Caco-2 (cell line): ENCODE measurements around the gene ASCC1. TPM values are rescaled to one million over a fixed set of nuclear protein-coding genes. Genes with fewer than 3 reads are reported as not detected.

Experiments used
- BruUV-seq: library from RNA; stranded (reverse); fragments of 400-500 nt; replicated peaks from 2 replicates; lab custom pipeline; 2021; lab: Mats Ljungman, UMichigan
- CTCF ChIA-PET: fragments of 300-600 bp; sonication (Branson Sonifier 250); formaldehyde crosslinking; loops from one replicate; lab custom pipeline; 2022; ENCODE audit warnings: antibody characterized with exemption; lab: Charles Lee
- POLR2A ChIA-PET: fragments of 300-600 bp; sonication (Branson Sonifier 250); formaldehyde crosslinking; loops from one replicate; lab custom pipeline; 2022; ENCODE audit warnings: antibody characterized with exemption; lab: Charles Lee
- DNase-seq, 2 experiments: peaks; one replicate each; pipeline versions ENCODE4 v3.0.0 to v3.0.0-alpha.2; 2020 to 2022
- H3K27me3 ChIP-seq: replicated peaks from 2 replicates; pipeline ENCODE4 v1.6.0; 2011; ENCODE audit warnings: low read length; ENCODE audit not compliant: control insufficient read depth, insufficient read depth
- H3K36me3 ChIP-seq: 2 replicates; pipeline ENCODE4 v1.5.1; 2011; ENCODE audit warnings: low read length; ENCODE audit not compliant: control insufficient read depth, insufficient read depth
- H3K4me1 ChIP-seq: fragments of 250-450 bp; sonication (Bioruptor Pico); 2 replicates; pipeline ENCODE4 v1.5.1; 2020; ENCODE audit warnings: mild to moderate bottlenecking
- H3K4me3 ChIP-seq: 2 replicates; pipeline ENCODE4 v1.5.1; 2011; ENCODE audit warnings: low read depth, mild to moderate bottlenecking, control low read depth, low read length
- H3K9me3 ChIP-seq: fragments of 250-450 bp; sonication (Bioruptor Pico); 2 replicates; pipeline ENCODE4 v1.5.1; 2020; ENCODE audit warnings: mild to moderate bottlenecking, moderate library complexity
- H3K27ac Mint-ChIP-seq: one replicate; pipeline ENCODE4 v1.8.0; 2022; ENCODE audit warnings: mixed read lengths; ENCODE audit not compliant: unreplicated experiment
- H3K27me3 Mint-ChIP-seq: one replicate; pipeline ENCODE4 v1.8.0; 2022; ENCODE audit warnings: mixed read lengths; ENCODE audit not compliant: insufficient read depth, unreplicated experiment
- H3K36me3 Mint-ChIP-seq: one replicate; pipeline ENCODE4 v1.8.0; 2022; ENCODE audit warnings: mild to moderate bottlenecking, mixed read lengths; ENCODE audit not compliant: insufficient read depth, unreplicated experiment
- H3K4me1 Mint-ChIP-seq: one replicate; pipeline ENCODE4 v1.8.0; 2022; ENCODE audit warnings: low read depth, mixed read lengths; ENCODE audit not compliant: unreplicated experiment
- H3K4me3 Mint-ChIP-seq: one replicate; pipeline ENCODE4 v1.8.0; 2022; ENCODE audit warnings: mild to moderate bottlenecking, moderate library complexity, mixed read lengths; ENCODE audit not compliant: unreplicated experiment
- H3K9me3 Mint-ChIP-seq: one replicate; pipeline ENCODE4 v1.8.0; 2022; ENCODE audit warnings: mixed read lengths; ENCODE audit not compliant: unreplicated experiment
- CTCF ChIP-seq, 2 experiments: fragments of 200-600 bp in 1 of 2; IDR thresholded peaks; 1 replicate in 1 of 2; 2 replicates in 1 of 2; pipeline versions ENCODE4 v1.5.1 to v1.8.0; 2011 to 2022; ENCODE audit warnings: antibody characterized with exemption in 1 of 2, control low read depth in 1 of 2, inconsistent platforms in 1 of 2, low read depth in 1 of 2, low read length in 1 of 2, mild to moderate bottlenecking in 1 of 2, moderate library complexity in 1 of 2; ENCODE audit not compliant: insufficient read depth in 1 of 2, severe bottlenecking in 1 of 2, unreplicated experiment in 1 of 2
- intact Hi-C: fragments of 100-400 bp; cut with micrococcal nuclease; formaldehyde crosslinking; loops from one replicate; pipeline ENCODE4 v1.10.0; 2022; ENCODE audit not compliant: unreplicated experiment
- total RNA-seq: library from RNA; stranded (reverse); gene quantifications from 2 replicates; pipeline ENCODE4 v1.2.3, GENCODE V29; 2022

ASCC1 gene
- total RNA-seq, 1 experiment from 2014 or later, result 73.7 TPM

- POLR2A ChIA-PET, result no interaction called here
- no TSS peak for BruUV-seq
- Mint-ChIP-seq H3K27ac (no peak overlapping the region), H3K4me3 (no peak overlapping the region), H3K4me1 (peaks cover 6% of the 10 kb centered on the region), H3K9me3 (no peaks in the 10 kb centered on the region), H3K36me3 (no peaks in the 10 kb centered on the region), H3K27me3 (no peaks in the 10 kb centered on the region)
- 0 out of 2 replicates have a peak, but pooled peaks cover under 1% of the 10 kb centered on the region for H3K4me1 ChIP-seq
- intact Hi-C loops, result no loop called here
- H3K36me3 ChIP-seq, result no peaks in the 10 kb centered on the region
- DNase-seq, result peak in 1 of 2 experiments; percentile 30
- no peak for TF ChIP-seq CTCF (IDR thresholded peaks at IDR 0.05; ENCODE audit: insufficient read depth in 1 of 2, low read depth in 1 of 2, low read length in 1 of 2, severe bottlenecking in 1 of 2, unreplicated experiment in 1 of 2)
- no peaks in the 10 kb centered on the region for H3K9me3 ChIP-seq
- no peak overlapping the region for H3K4me3 ChIP-seq
- no peaks in the 10 kb centered on the region for H3K27me3 ChIP-seq
- CTCF ChIA-PET, result interaction anchor here (0.9 to 1.7 kb wide), 2 partner anchors 20 to 28 kb away, joined by 4 read pairs; no protein-coding TSS in a partner anchor
Measured at GRCh38 chr10:72068901-72069446, 147.1 kb downstream of the ASCC1 start.

- no peak for DNase-seq
- POLR2A ChIA-PET, result no interaction called here
- no peaks in the 10 kb centered on the region for H3K9me3 Mint-ChIP-seq
- BruUV-seq, result no TSS peak
- H3K4me1 Mint-ChIP-seq, result peaks cover 6% of the 10 kb centered on the region
- H3K27me3 Mint-ChIP-seq, result no peaks in the 10 kb centered on the region
- Histone ChIP-seq H3K27me3 (no peaks in the 10 kb centered on the region), H3K36me3 (no peaks in the 10 kb centered on the region), H3K4me1 (0 out of 2 replicates have a peak, but pooled peaks cover 3% of the 10 kb centered on the region), H3K9me3 (no peaks in the 10 kb centered on the region), H3K4me3 (no peak overlapping the region)
- intact Hi-C loops, result no loop called here
- H3K36me3 Mint-ChIP-seq, result no peaks in the 10 kb centered on the region
- H3K27ac Mint-ChIP-seq, result no peak overlapping the region
- CTCF ChIA-PET, result interaction anchor here (1.7 kb wide), 1 partner anchor 20 kb away, joined by 4 read pairs; no protein-coding TSS in a partner anchor
- TF ChIP-seq CTCF (IDR thresholded peaks at IDR 0.05; ENCODE audit: insufficient read depth in 1 of 2, low read depth in 1 of 2, low read length in 1 of 2, severe bottlenecking in 1 of 2, unreplicated experiment in 1 of 2), result no peak
- H3K4me3 Mint-ChIP-seq, result no peak overlapping the region
Measured at GRCh38 chr10:72068126-72068765, 147.8 kb downstream of the ASCC1 start.

- CTCF ChIA-PET, result interaction anchor here (0.6 to 1.7 kb wide), 2 partner anchors 19 to 215 kb away, joined by 4 to 7 read pairs; no protein-coding TSS in a partner anchor
Measured at GRCh38 chr10:72067463-72068125, 148.5 kb downstream of the ASCC1 start.

More at GRCh38 chr10:72067463-72068125, 148.5 kb downstream of the ASCC1 start:
- Mint-ChIP-seq H3K27me3 (no peaks in the 10 kb centered on the region), H3K36me3 (peaks cover 4% of the 10 kb centered on the region), H3K27ac (no peak overlapping the region), H3K9me3 (no peaks in the 10 kb centered on the region), H3K4me1 (peaks cover 6% of the 10 kb centered on the region), H3K4me3 (no peak overlapping the region)
- Histone ChIP-seq H3K36me3 (no peaks in the 10 kb centered on the region), H3K27me3 (no peaks in the 10 kb centered on the region), H3K4me1 (0 out of 2 replicates have a peak, but pooled peaks cover 3% of the 10 kb centered on the region), H3K9me3 (no peaks in the 10 kb centered on the region), H3K4me3 (no peak overlapping the region)
- intact Hi-C loops, result no loop called here
- BruUV-seq, result no TSS peak
- no peak for TF ChIP-seq CTCF (IDR thresholded peaks at IDR 0.05; ENCODE audit: insufficient read depth in 1 of 2, low read depth in 1 of 2, low read length in 1 of 2, severe bottlenecking in 1 of 2, unreplicated experiment in 1 of 2)
- DNase-seq, result no peak
- POLR2A ChIA-PET, result no interaction called here
